ENCODE data around the gene PTGES3. TPM values are rescaled to one million over a fixed set of nuclear protein-coding genes. Genes with fewer than 3 reads are reported as not detected.
"Not testable (repeated sequence)": the region's sequence is repeated elsewhere in the genome, so short reads cannot be mapped to it uniquely, and the experiment has no call there.

The PTGES3 gene
- 100 to 1,000 TPM; 145 to 328 (median 187) TPM for total RNA-seq

GRCh38 chr12:56688129-56688845 is at the start of gene PTGES3:
Gene PTGES3, minus strand, starts transcription at chr12:56688284. Its CDS starts 285 bp downstream, at chr12:56687999.
- WGBS, 10 experiments = 0 to 2% (median 0%) methylated on average over 1 to 12 of the region's 64 CpGs; no CpG with 5 or more reads in 4 of the 10 experiments
- peak within 1 kb of the TSS; percentile 56 to 79 (median 73) for H3K4me3 ChIP-seq
- in situ Hi-C loops (cut with MboI; ENCODE audit: low pct_unique_long_range_greater_than_20kb in 2 of 9, low sequenced_read_pairs in 9 of 9, unreplicated experiment in 9 of 9) = no loop called here
- H3K4me1 ChIP-seq (replicated peaks in 1 of 2) = peaks cover 11 to 31% of the 10 kb centered on the region in 2 donors
- ATAC-seq (replicated peaks in 6 of 8) = peak; percentile 73 to 92 (median 88)
- peak within 1 kb of the TSS; percentile 96 to 97 for H3K27ac ChIP-seq

GRCh38 chr12:56728139-56728861 is 40.2 kb upstream of the PTGES3 start:
- in situ Hi-C loops (cut with MboI; ENCODE audit: low pct_unique_long_range_greater_than_20kb in 2 of 9, low sequenced_read_pairs in 9 of 9, unreplicated experiment in 9 of 9) = no loop called here
- H3K4me1 ChIP-seq (replicated peaks in 1 of 2) = peaks cover 3 to 6% of the 10 kb centered on the region in 2 donors
- H3K4me3 ChIP-seq = no peak overlapping the region
- WGBS, 10 experiments = 80 to 100% (median 97%) methylated on average over 1 to 9 of the region's 11 CpGs; no CpG with 5 or more reads in 1 of the 10 experiments
- ATAC-seq (replicated peaks in 6 of 8) = no peak
- H3K27ac ChIP-seq = no peak overlapping the region

- Histone ChIP-seq H3K4me3 (peak overlapping the region in 1 of 5 donors; percentile 66), H3K4me1 (replicated peaks in 1 of 2) (peaks cover 13 to 19% of the 10 kb centered on the region in 2 donors), H3K27ac (peak overlapping the region in 1 of 2 donors; percentile 93)
- 60 to 100% (median 89%) methylated on average over 1 to 7 of the region's 15 CpGs; no CpG with 5 or more reads in 2 of the 10 experiments for WGBS, 10 experiments
- in situ Hi-C loops (cut with MboI; ENCODE audit: low pct_unique_long_range_greater_than_20kb in 2 of 9, low sequenced_read_pairs in 9 of 9, unreplicated experiment in 9 of 9); ATAC-seq (replicated peaks in 6 of 8): not testable (repeated sequence)
These were observed 38.2 kb upstream of the PTGES3 start for GRCh38 chr12:56726196-56726675.

- ATAC-seq (replicated peaks in 6 of 8) = no peak
- Histone ChIP-seq H3K4me1 (replicated peaks in 1 of 2) (peaks cover 13 to 19% of the 10 kb centered on the region in 2 donors), H3K4me3 (peak overlapping the region; percentile 48 to 78 (median 66)), H3K27ac (peak overlapping the region; percentile 71 to 93)
- WGBS, 10 experiments = 0 to 62% (median 22%) methylated on average over 2 to 7 of the region's 7 CpGs; no CpG with 5 or more reads in 1 of the 10 experiments
- in situ Hi-C loops (cut with MboI; ENCODE audit: low pct_unique_long_range_greater_than_20kb in 2 of 9, low sequenced_read_pairs in 9 of 9, unreplicated experiment in 9 of 9) = no loop called here
These were observed 37.6 kb upstream of the PTGES3 start for GRCh38 chr12:56725723-56726102.

- in situ Hi-C loops (cut with MboI; ENCODE audit: low pct_unique_long_range_greater_than_20kb in 2 of 9, low sequenced_read_pairs in 9 of 9, unreplicated experiment in 9 of 9) = no loop called here
- Histone ChIP-seq H3K4me3 (peak within 1 kb of the TSS; percentile 48 to 78 (median 66)), H3K27ac (peak within 1 kb of the TSS; percentile 71 to 93), H3K4me1 (replicated peaks in 1 of 2) (peaks cover 18 to 19% of the 10 kb centered on the region in 2 donors)
- WGBS, 10 experiments = 0 to 3% (median 0%) methylated on average over 1 to 40 of the region's 46 CpGs; no CpG with 5 or more reads in 1 of the 10 experiments
- ATAC-seq (replicated peaks in 6 of 8) = peak; percentile 92 to 98 (median 96)
These were observed 37.1 kb upstream of the PTGES3 start, which contains the start of gene NACA for GRCh38 chr12:56724972-56725722. Gene NACA, minus strand, starts transcription at chr12:56725299. Its CDS starts 778 bp downstream, at chr12:56724521.

- ATAC-seq (replicated peaks in 6 of 8) = no peak
- Histone ChIP-seq H3K27ac (peak overlapping the region; percentile 71 to 93), H3K4me1 (replicated peaks in 1 of 2) (peaks cover 19 to 23% of the 10 kb centered on the region in 2 donors), H3K4me3 (peak overlapping the region; percentile 48 to 78 (median 66))
- 0% methylated on average over 1 to 7 of the region's 9 CpGs; no CpG with 5 or more reads in 6 of the 10 experiments for WGBS, 10 experiments
- in situ Hi-C loops (cut with MboI; ENCODE audit: low pct_unique_long_range_greater_than_20kb in 2 of 9, low sequenced_read_pairs in 9 of 9, unreplicated experiment in 9 of 9) = no loop called here
These were observed 36.6 kb upstream of the PTGES3 start for GRCh38 chr12:56724701-56724971.

GRCh38 chr12:56723889-56724700 is 36.0 kb upstream of the PTGES3 start:
- H3K4me1 ChIP-seq (replicated peaks in 1 of 2) = peaks cover 19 to 29% of the 10 kb centered on the region in 2 donors
- peak overlapping the region; percentile 48 to 78 (median 66) for H3K4me3 ChIP-seq
- WGBS, 10 experiments = 0 to 5% (median 1%) methylated on average over 1 to 11 of the region's 14 CpGs
- in situ Hi-C loops (cut with MboI; ENCODE audit: low pct_unique_long_range_greater_than_20kb in 2 of 9, low sequenced_read_pairs in 9 of 9, unreplicated experiment in 9 of 9) = no loop called here
- peak overlapping the region; percentile 71 to 93 for H3K27ac ChIP-seq
- peak in 2 of 8 experiments; percentile 0 to 1 for ATAC-seq (replicated peaks in 6 of 8)

GRCh38 chr12:56723352-56723751 is 35.3 kb upstream of the PTGES3 start:
- Histone ChIP-seq H3K4me1 (replicated peaks in 1 of 2) (peaks cover 24 to 34% of the 10 kb centered on the region in 2 donors), H3K27ac (no peak overlapping the region), H3K4me3 (peak overlapping the region; percentile 48 to 78 (median 66))
- no peak for ATAC-seq (replicated peaks in 6 of 8)
- in situ Hi-C loops (cut with MboI; ENCODE audit: low pct_unique_long_range_greater_than_20kb in 2 of 9, low sequenced_read_pairs in 9 of 9, unreplicated experiment in 9 of 9) = no loop called here
- 3 to 58% (median 44%) methylated on average over 2 to 3 of the region's 3 CpGs for WGBS, 10 experiments

- H3K27ac ChIP-seq = no peak overlapping the region
- H3K4me3 ChIP-seq = peak overlapping the region in 4 of 5 donors; percentile 48 to 78 (median 64)
- 29 to 79% (median 74%) methylated on average over 1 to 4 of the region's 4 CpGs; no CpG with 5 or more reads in 3 of the 10 experiments for WGBS, 10 experiments
- no peak for ATAC-seq (replicated peaks in 6 of 8)
- peaks cover 24 to 34% of the 10 kb centered on the region in 2 donors for H3K4me1 ChIP-seq (replicated peaks in 1 of 2)
- in situ Hi-C loops (cut with MboI; ENCODE audit: low pct_unique_long_range_greater_than_20kb in 2 of 9, low sequenced_read_pairs in 9 of 9, unreplicated experiment in 9 of 9) = no loop called here
These were observed 34.7 kb upstream of the PTGES3 start for GRCh38 chr12:56722832-56723231.

GRCh38 chr12:56721721-56722120 is 33.6 kb upstream of the PTGES3 start:
- WGBS, 10 experiments = 0 to 100% (median 86%) methylated on average over 1 to 2 of the region's 2 CpGs; no CpG with 5 or more reads in 2 of the 10 experiments
- H3K4me3 ChIP-seq = no peak overlapping the region
- H3K27ac ChIP-seq = no peak overlapping the region
- peaks cover 24 to 34% of the 10 kb centered on the region in 2 donors for H3K4me1 ChIP-seq (replicated peaks in 1 of 2)
- in situ Hi-C loops (cut with MboI; ENCODE audit: low pct_unique_long_range_greater_than_20kb in 2 of 9, low sequenced_read_pairs in 9 of 9, unreplicated experiment in 9 of 9) = no loop called here
- no peak for ATAC-seq (replicated peaks in 6 of 8)

- 67 to 100% (median 90%) methylated on average over 1 of the region's 2 CpGs; no CpG with 5 or more reads in 6 of the 10 experiments for WGBS, 10 experiments
- Histone ChIP-seq H3K27ac (no peak overlapping the region), H3K4me3 (no peak overlapping the region), H3K4me1 (replicated peaks in 1 of 2) (peaks cover 24 to 34% of the 10 kb centered on the region in 2 donors)
- no peak for ATAC-seq (replicated peaks in 6 of 8)
- in situ Hi-C loops (cut with MboI; ENCODE audit: low pct_unique_long_range_greater_than_20kb in 2 of 9, low sequenced_read_pairs in 9 of 9, unreplicated experiment in 9 of 9) = no loop called here
These were observed 33.1 kb upstream of the PTGES3 start for GRCh38 chr12:56721216-56721615.

- Histone ChIP-seq H3K27ac (no peak overlapping the region), H3K4me3 (no peak overlapping the region), H3K4me1 (replicated peaks in 1 of 2) (peaks cover 21 to 31% of the 10 kb centered on the region in 2 donors)
- in situ Hi-C loops (cut with MboI; ENCODE audit: low pct_unique_long_range_greater_than_20kb in 2 of 9, low sequenced_read_pairs in 9 of 9, unreplicated experiment in 9 of 9) = no loop called here
- 80 to 100% (median 84%) methylated on average over 1 of the region's 1 CpG; no CpG with 5 or more reads in 6 of the 10 experiments for WGBS, 10 experiments
- ATAC-seq (replicated peaks in 6 of 8) = no peak
These were observed 32.7 kb upstream of the PTGES3 start for GRCh38 chr12:56720731-56721151.
